HG03095 (cell line): ENCODE measurements around the gene LILRB2.
"Not testable (repeated sequence)": the region's sequence is repeated elsewhere in the genome, so short reads cannot be mapped to it uniquely, and the experiment has no call there.

Experiments
- ATAC-seq: cut with Tn5 transposase; IDR thresholded peaks from one replicate; pipeline ENCODE4 v1.9.1; 2021; ENCODE audit warnings: moderate library complexity; ENCODE audit not compliant: unreplicated experiment

Gene LILRB2

DNA sequence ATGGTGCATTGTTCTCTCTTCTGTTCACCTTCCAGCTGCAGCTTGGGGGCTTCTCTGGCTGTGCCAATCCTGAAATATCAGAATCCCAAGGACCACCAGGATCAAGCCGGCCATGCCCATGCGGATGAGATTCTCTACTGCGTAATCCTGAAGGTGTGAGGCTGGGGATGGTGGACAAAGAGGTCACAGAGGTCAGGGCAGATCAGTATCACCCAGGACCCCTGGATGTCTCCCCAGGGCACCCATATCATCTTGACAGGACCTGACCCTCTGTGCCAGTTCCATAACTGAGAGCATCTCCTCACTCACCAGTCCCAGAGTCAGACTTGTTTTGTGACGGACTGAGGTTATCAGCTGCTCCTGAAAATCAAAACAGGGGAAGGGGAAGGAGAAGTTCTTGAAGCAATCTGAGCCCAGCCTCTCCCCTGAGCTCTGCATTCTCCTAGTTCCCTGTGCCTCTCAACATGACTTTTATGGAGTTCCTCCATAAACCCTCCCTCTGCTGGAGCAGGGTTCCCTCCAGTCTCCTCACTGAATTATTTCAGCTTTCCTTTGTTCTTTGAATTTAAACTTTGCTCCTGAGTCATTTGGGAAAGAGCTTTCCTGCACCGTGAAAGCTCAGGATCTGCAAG, 26.6 kb upstream of the LILRB2 start:
- no peak for ATAC-seq

- no peak for ATAC-seq
These were observed 24.2 kb upstream of the LILRB2 start for GRCh38 chr19:54305141-54305540.

DNA sequence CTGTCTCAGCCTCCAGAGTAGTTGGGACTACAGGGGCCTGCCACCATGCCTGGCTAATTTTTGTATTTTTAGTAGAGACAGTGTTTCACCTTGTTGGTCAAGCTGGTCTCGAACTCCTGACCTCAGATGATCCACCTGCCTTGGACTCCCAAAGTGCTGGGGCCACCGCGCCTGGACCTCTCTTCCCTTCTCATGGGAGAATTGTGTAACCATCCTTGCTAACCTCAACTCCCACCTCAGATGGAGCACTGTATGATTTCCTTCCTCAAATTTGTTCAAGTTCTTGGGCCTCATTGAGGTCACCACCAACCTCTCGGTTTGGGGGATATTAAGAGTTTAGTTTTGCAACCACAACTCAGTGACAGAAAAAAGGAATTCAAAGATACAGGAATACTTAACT, 21.3 kb upstream of the LILRB2 start:
- ATAC-seq: no peak

- ATAC-seq: no peak
These were observed 18.6 kb upstream of the LILRB2 start for GRCh38 chr19:54299515-54299914.

DNA sequence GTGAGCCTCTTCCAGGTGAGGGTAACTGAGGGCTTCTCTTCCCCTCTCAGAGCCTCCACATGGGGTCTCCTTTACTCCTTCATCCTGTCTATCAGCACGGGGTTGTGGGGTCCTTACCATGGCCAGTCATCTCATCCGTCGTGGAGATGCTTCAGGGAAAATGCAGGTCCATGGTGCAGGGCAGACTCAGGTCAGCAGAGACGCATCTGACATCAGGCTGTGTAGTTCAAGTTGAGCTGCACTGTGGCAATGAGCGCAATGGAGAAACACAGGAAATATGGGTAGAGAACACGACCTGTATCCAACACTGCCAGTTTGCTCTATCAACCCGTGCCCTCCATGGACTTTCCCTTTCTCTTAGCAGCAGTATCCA, 18.2 kb upstream of the LILRB2 start:
- no peak for ATAC-seq

GRCh38 chr19:54298357-54299125, 17.6 kb upstream of the LILRB2 start:
- no peak for ATAC-seq

GRCh38 chr19:54297759-54298305, 16.9 kb upstream of the LILRB2 start:
- ATAC-seq: no peak

- ATAC-seq: no peak
These were observed 13.6 kb upstream of the LILRB2 start for GRCh38 chr19:54294539-54294938.

DNA sequence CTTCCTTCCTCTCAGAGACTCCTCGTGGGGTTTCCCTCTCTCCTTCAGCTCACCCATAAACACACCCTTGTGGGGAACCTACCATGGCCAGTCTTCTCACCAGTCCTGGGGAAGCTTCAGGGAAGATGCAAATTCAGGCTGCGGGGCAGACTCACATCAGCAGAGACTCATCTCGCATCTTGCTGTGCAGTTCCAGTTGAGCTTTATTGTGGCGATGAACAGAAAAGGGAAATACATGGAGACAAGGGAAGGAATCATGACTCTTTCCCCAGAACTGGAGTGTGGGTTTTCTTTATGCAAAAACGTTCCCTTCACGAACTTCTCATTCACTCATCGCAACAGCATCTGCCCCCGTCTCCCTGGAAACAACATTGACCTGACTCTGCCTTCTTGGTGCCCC, 8.2 kb upstream of the LILRB2 start:
- not testable (repeated sequence) for ATAC-seq

GRCh38 chr19:54287456-54287855, 6.5 kb upstream of the LILRB2 start:
- ATAC-seq: no peak

- not testable (repeated sequence) for ATAC-seq
These were observed 5.4 kb upstream of the LILRB2 start for GRCh38 chr19:54286283-54286682.

- ATAC-seq: not testable (repeated sequence)
These were observed 4.6 kb upstream of the LILRB2 start for GRCh38 chr19:54285427-54286056.

GRCh38 chr19:54282686-54283470, 2.0 kb upstream of the LILRB2 start:
- no peak for ATAC-seq

DNA sequence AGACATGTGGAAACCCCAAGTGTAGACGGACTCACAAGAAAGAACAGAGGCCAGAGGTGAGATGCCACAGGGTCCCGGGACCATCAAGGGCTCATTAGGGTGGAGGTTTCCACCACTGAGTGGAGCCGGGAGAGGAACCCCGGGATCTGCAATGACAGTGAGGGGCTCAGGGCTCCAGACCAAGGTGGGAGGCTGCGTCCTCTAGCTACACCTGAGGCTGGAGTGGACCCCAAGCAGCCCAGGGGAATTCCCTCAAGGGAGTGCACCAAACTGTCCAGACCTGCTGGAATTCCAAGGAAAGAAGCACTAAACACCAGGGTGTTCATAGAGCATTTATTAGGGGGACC, 792 bp upstream of the LILRB2 start:
- not testable (repeated sequence) for ATAC-seq

- ATAC-seq: not testable (repeated sequence)
These were observed 469 bp downstream of the LILRB2 start for GRCh38 chr19:54280441-54280840.

GRCh38 chr19:54280025-54280424, 885 bp downstream of the LILRB2 start:
- ATAC-seq: not testable (repeated sequence)

DNA sequence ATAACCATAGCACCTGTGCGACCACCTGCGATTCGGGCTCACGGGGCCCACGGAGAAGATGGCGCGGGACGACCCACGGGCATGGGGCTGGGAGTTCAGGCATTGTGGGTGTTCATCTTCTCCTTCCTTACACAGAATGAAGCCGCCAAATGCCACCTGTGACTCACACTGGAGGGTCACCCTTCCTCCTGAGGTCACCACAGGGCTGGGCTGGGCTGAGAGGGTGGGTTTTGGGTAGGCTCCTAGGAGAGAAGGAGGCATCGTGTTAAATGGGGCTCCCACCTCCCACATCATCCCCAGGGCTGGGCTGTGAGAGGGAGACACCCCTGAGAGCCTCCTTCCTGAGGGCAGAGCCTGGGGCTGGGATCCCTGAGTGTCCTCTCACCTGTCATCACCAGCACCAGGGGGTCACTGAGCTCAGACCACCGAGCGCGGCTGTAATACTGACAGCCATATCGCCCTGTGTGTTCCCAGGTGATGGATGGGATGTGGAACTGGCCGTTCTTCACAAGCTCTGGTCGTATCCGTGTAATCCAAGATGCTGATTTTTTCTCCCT, 1.4 kb downstream of the LILRB2 start:
- no peak for ATAC-seq

GRCh38 chr19:54278571-54279195, 2.2 kb downstream of the LILRB2 start:
- ATAC-seq: not testable (repeated sequence)

- not testable (repeated sequence) for ATAC-seq
These were observed 2.9 kb downstream of the LILRB2 start for GRCh38 chr19:54278056-54278455.

DNA sequence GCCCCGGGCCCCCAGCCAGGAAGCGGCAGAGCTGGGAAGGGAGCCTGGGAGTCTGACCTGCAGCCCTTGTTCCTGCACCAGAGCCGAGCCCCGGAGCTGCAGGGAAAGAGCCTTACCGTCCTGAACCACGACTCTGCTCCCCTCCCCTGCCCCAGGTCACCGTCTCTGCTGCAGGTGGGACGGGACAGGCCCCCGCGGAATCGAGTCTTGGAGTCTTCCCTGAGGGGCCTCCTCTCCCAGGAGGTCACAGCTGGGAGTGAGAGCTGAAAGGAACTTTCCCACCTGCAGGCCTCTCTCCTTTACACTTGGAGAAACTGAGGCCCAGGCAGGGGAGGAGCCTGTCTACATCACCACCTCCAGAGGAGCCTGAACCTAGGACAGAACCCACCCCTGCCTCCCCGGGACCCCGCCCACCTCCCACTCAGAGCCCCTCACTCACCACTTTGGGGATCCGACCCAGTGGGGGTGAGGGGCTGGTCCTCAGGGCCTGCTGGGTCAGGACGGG, 3.7 kb downstream of the LILRB2 start:
- ATAC-seq: not testable (repeated sequence)
